Gastrocnemius medialis (tissue), 4 donors: ENCODE results near the gene GPR141. TPM values are rescaled to one million over a fixed set of nuclear protein-coding genes. Genes with fewer than 3 reads are reported as not detected.

ENCODE experiments used
- ATAC-seq, 2 donors: fragments of 150-250 bp; one replicate each; pipeline ENCODE4 v1.9.1; 2016
- DNase-seq, 2 donors: peaks; one replicate each; pipeline ENCODE4 v3.0.0-alpha.2; 2019
- H3K27ac ChIP-seq, 4 donors: fragments of 200-600 bp; sonication (generic); 1 replicate in 1 of 4; 2 replicates in 3 of 4; pipeline ENCODE4 v1.5.1; 2016 to 2018; ENCODE audit warnings: mild to moderate bottlenecking in 2 of 4, moderate library complexity in 1 of 4
- H3K27me3 ChIP-seq, 3 donors: fragments of 200-600 bp; sonication (generic) in 2 of 3; 1 replicate in 1 of 3; 2 replicates in 2 of 3; pipeline versions ENCODE4 v1.5.1 to v1.6.0; 2016 to 2019; ENCODE audit warnings: mild to moderate bottlenecking in 1 of 3, moderate library complexity in 1 of 3
- H3K36me3 ChIP-seq, 2 donors: fragments of 200-600 bp; sonication (generic) in 1 of 2; one replicate each; pipeline ENCODE4 v1.5.1; 2017 to 2018
- H3K4me1 ChIP-seq, 2 donors: fragments of 200-600 bp; sonication (generic) in 1 of 2; one replicate each; pipeline ENCODE4 v1.5.1; 2016 to 2017; ENCODE audit warnings: mild to moderate bottlenecking in 2 of 2
- H3K4me3 ChIP-seq, 4 donors: fragments of 200-600 bp; sonication (generic) in 3 of 4; 1 replicate in 1 of 4; 2 replicates in 3 of 4; pipeline ENCODE4 v1.5.1; 2016 to 2019; ENCODE audit warnings: mild to moderate bottlenecking in 2 of 4
- H3K9me3 ChIP-seq, 3 donors: fragments of 200-600 bp; sonication (generic) in 2 of 3; 1 replicate in 1 of 3; 2 replicates in 2 of 3; pipeline ENCODE4 v1.5.1; 2016 to 2019
- POLR2A ChIP-seq, 2 donors: fragments of 450-650 bp; IDR thresholded peaks; one replicate each; pipeline ENCODE4 v1.6.1; 2017; ENCODE audit warnings: antibody characterized with exemption in 2 of 2, mild to moderate bottlenecking in 2 of 2, moderate library complexity in 2 of 2
- in situ Hi-C, 4 donors: fragments of 200-750 bp; cut with MboI; loops; one replicate each; pipeline versions ENCODE4 v1.15.0 to v1.8.0; 2017; ENCODE audit warnings: low sequenced_read_pairs in 4 of 4
- intact Hi-C: fragments of 100-400 bp; cut with DNase I; formaldehyde crosslinking; loops from one replicate; pipeline ENCODE4 v1.15.1; 2023; ENCODE audit warnings: low total_unique reads
- total RNA-seq, 4 donors: library from RNA; depleted of rRNA; stranded (reverse); fragments of >200 nt; gene quantifications; one replicate each; pipeline versions ENCODE4 v1.1.0 to v1.2.3, GENCODE V29; 2016
- TF ChIP-seq, protein P1 (sequence below), 5 experiments: fragments of 450-650 bp in 3 of 5; fragments of 200-600 bp in 2 of 5; sonication (generic) in 2 of 5; IDR thresholded peaks in 4 of 5; conservative IDR thresholded peaks in 1 of 5; 1 replicate in 4 of 5; 2 replicates in 1 of 5; pipeline ENCODE4 v1.5.1; 2016 to 2019; ENCODE audit warnings: antibody characterized with exemption in 5 of 5, mild to moderate bottlenecking in 3 of 5, moderate library complexity in 3 of 5

Gene GPR141
- total RNA-seq, 4 donors from 2014 or later: not detected

DNA sequence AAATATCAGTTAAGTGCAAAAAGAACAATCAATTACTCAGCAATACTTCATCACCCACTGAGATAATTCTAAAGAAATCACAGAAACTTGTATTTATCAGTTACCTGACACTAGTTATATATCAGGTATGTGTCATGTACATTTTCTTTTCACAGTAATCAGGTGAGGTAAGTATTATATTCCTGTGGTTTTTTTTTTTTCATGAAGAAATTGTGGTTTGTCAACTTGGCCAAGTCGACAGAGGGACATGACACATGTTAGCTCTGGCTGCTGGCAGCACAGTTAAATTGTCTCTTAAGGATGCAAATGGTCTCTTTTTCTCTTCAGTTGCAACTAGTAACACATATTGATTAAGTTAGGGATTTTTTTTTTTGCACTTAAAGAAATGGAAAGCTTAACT, 13.7 kb upstream of the GPR141 start:
- in situ Hi-C loops: no loop called here

DNA sequence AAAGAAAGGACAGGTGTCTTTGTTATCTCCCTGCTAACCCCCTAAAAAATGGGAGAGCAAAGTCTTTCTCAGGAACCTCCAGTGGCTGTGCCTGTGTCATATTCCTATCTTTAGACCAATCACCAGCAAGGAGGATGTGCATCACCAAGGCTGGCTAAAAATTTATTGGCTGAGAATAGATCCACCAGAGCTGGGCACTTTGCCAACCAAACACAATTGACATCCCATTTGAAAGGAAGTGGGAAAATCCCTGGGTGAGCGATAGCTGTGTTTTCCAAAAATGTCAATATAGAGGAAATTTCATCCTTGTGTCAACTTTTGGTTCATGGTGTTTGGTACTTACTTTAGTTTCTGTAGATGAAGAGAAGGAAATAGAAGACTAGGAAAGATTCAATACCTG, 13.1 kb upstream of the GPR141 start:
- H3K9me3 ChIP-seq: no peaks in the 10 kb centered on the region
- DNase-seq (no peak), ATAC-seq (no peak)
- no peaks in the 10 kb centered on the region for H3K4me1 ChIP-seq
- H3K4me3 ChIP-seq: no peak overlapping the region
- no peaks in the 10 kb centered on the region for H3K27me3 ChIP-seq
- in situ Hi-C loops: no loop called here
- no peak overlapping the region for H3K27ac ChIP-seq
- H3K36me3 ChIP-seq: no peaks in the 10 kb centered on the region
- no peak for TF ChIP-seq POLR2A (IDR thresholded peaks at IDR 0.05)
- TF ChIP-seq, protein P1, sequence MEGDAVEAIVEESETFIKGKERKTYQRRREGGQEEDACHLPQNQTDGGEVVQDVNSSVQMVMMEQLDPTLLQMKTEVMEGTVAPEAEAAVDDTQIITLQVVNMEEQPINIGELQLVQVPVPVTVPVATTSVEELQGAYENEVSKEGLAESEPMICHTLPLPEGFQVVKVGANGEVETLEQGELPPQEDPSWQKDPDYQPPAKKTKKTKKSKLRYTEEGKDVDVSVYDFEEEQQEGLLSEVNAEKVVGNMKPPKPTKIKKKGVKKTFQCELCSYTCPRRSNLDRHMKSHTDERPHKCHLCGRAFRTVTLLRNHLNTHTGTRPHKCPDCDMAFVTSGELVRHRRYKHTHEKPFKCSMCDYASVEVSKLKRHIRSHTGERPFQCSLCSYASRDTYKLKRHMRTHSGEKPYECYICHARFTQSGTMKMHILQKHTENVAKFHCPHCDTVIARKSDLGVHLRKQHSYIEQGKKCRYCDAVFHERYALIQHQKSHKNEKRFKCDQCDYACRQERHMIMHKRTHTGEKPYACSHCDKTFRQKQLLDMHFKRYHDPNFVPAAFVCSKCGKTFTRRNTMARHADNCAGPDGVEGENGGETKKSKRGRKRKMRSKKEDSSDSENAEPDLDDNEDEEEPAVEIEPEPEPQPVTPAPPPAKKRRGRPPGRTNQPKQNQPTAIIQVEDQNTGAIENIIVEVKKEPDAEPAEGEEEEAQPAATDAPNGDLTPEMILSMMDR (IDR thresholded peaks at IDR 0.05 in 4 of 5, conservative IDR thresholded peaks at IDR 0.05 in 1 of 5): no peak
- intact Hi-C loops: no loop called here

More for the DNA sequence above, 13.7 kb upstream of the GPR141 start:
- Histone ChIP-seq H3K4me1 (no peaks in the 10 kb centered on the region), H3K27ac (no peak overlapping the region), H3K36me3 (no peaks in the 10 kb centered on the region), H3K27me3 (no peaks in the 10 kb centered on the region), H3K4me3 (no peak overlapping the region), H3K9me3 (no peaks in the 10 kb centered on the region)
- intact Hi-C loops: no loop called here
- TF ChIP-seq POLR2A (IDR thresholded peaks at IDR 0.05): no peak
- TF ChIP-seq, protein P1 (IDR thresholded peaks at IDR 0.05 in 4 of 5, conservative IDR thresholded peaks at IDR 0.05 in 1 of 5): no peak
- ATAC-seq (no peak), DNase-seq (no peak)

DNA sequence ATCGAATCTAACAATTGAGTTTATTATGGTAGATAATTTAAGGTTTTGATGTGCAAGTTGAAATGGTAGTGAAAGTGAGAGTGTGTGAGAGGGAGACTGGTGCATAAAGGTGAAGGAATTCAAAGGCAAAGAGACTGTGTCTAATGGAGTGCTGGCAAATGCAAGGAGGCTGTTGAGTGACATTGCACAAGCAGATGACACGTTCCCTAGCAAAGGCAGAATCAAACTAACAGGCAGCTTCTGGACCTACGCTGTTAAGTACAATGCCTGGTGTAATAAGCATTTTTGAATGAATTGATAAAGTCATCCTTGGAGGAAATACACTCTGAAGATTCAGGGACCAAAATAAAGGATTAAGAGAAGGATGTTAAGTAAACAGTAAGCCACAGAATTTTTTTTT, 11.7 kb upstream of the GPR141 start:
- no peak overlapping the region for H3K4me3 ChIP-seq
- DNase-seq (no peak), ATAC-seq (no peak)
- no peaks in the 10 kb centered on the region for H3K36me3 ChIP-seq
- intact Hi-C loops: no loop called here
- H3K4me1 ChIP-seq: no peaks in the 10 kb centered on the region
- TF ChIP-seq, protein P1 (IDR thresholded peaks at IDR 0.05 in 4 of 5, conservative IDR thresholded peaks at IDR 0.05 in 1 of 5): no peak
- no peak for TF ChIP-seq POLR2A (IDR thresholded peaks at IDR 0.05)
- H3K27me3 ChIP-seq: no peaks in the 10 kb centered on the region
- in situ Hi-C loops: no loop called here
- H3K27ac ChIP-seq: no peak overlapping the region
- H3K9me3 ChIP-seq: no peaks in the 10 kb centered on the region

- H3K36me3 ChIP-seq: no peaks in the 10 kb centered on the region
- no peak overlapping the region for H3K27ac ChIP-seq
- H3K9me3 ChIP-seq: no peaks in the 10 kb centered on the region
- no peaks in the 10 kb centered on the region for H3K4me1 ChIP-seq
- in situ Hi-C loops: no loop called here
- H3K27me3 ChIP-seq: no peaks in the 10 kb centered on the region
- TF ChIP-seq POLR2A (IDR thresholded peaks at IDR 0.05): no peak
- TF ChIP-seq, protein P1 (IDR thresholded peaks at IDR 0.05 in 4 of 5, conservative IDR thresholded peaks at IDR 0.05 in 1 of 5): no peak
- DNase-seq (no peak), ATAC-seq (no peak)
- H3K4me3 ChIP-seq: no peak overlapping the region
- intact Hi-C loops: no loop called here
Observed at GRCh38 chr7:37672926-37673325, 10.6 kb upstream of the GPR141 start.

- no peaks in the 10 kb centered on the region for H3K9me3 ChIP-seq
Observed at GRCh38 chr7:37673523-37673922, 10.0 kb upstream of the GPR141 start.

More at GRCh38 chr7:37673523-37673922, 10.0 kb upstream of the GPR141 start:
- Histone ChIP-seq H3K4me3 (no peak overlapping the region), H3K27ac (no peak overlapping the region), H3K36me3 (no peaks in the 10 kb centered on the region), H3K4me1 (no peaks in the 10 kb centered on the region), H3K27me3 (no peaks in the 10 kb centered on the region)
- no peak for TF ChIP-seq POLR2A (IDR thresholded peaks at IDR 0.05)
- TF ChIP-seq, protein P1 (IDR thresholded peaks at IDR 0.05 in 4 of 5, conservative IDR thresholded peaks at IDR 0.05 in 1 of 5): no peak
- DNase-seq (no peak), ATAC-seq (no peak)
- in situ Hi-C loops (no loop called here), intact Hi-C loops (no loop called here)
